SK-N-SH (cell line): ENCODE data around the gene CYREN. TPM values are rescaled to one million over a fixed set of nuclear protein-coding genes. Genes with fewer than 3 reads are reported as not detected.

Source experiments
- CTCF ChIA-PET: fragments of 300-600, 350-600 bp; formaldehyde crosslinking; extraction: SDS; loops from one replicate; lab custom pipeline; 2021; lab: Yijun Ruan, JAX
- POLR2A ChIA-PET: fragments of 350-600 bp; sonication (Branson Sonifier 250); formaldehyde crosslinking; extraction: SDS; loops from one replicate; lab custom pipeline; 2020; ENCODE audit warnings: antibody characterized with exemption, inconsistent platforms; lab: Yijun Ruan, JAX
- DNase-seq: peaks from one replicate; pipeline ENCODE4 v3.0.0; 2012
- H2AFZ ChIP-seq: fragments of 200-600 bp; sonication (generic); 2 replicates; pipeline ENCODE4 v1.8.1; 2016; ENCODE audit warnings: antibody characterized with exemption, mild to moderate bottlenecking, low read depth
- H3F3A ChIP-seq: fragments of 200-600 bp; sonication (generic); replicated peaks from 2 replicates; pipeline ENCODE3; 2016; ENCODE audit warnings: antibody characterized with exemption, mild to moderate bottlenecking; ENCODE audit not compliant: insufficient read depth
- H3K27ac ChIP-seq, 2 experiments: fragments of 200-500 bp in 1 of 2; fragments of 200-600 bp in 1 of 2; sonication (Bioruptor generic) in 1 of 2; sonication (generic), shearing (Covaris generic) in 1 of 2; 2 replicates each; pipeline versions ENCODE4 v1.5.1 to v1.6.1; 2014 to 2016; ENCODE audit warnings: low read depth in 2 of 2, inconsistent platforms in 1 of 2, low read length in 1 of 2, mild to moderate bottlenecking in 1 of 2, mixed read lengths in 1 of 2
- H3K27me3 ChIP-seq: fragments of 200-600 bp; sonication (generic), shearing (Covaris generic); 2 replicates; pipeline ENCODE4 v1.6.1; 2016; ENCODE audit warnings: mixed run types; ENCODE audit not compliant: insufficient read depth
- H3K36me3 ChIP-seq, 2 experiments: fragments of 200-500 bp in 1 of 2; fragments of 200-600 bp in 1 of 2; sonication (Bioruptor generic) in 1 of 2; sonication (generic) in 1 of 2; replicated peaks in 1 of 2; 2 replicates each; pipeline versions ENCODE3 to v1.5.1; 2014 to 2016; ENCODE audit warnings: low read length in 1 of 2, mild to moderate bottlenecking in 1 of 2; ENCODE audit not compliant: insufficient read depth in 2 of 2, control insufficient read depth in 1 of 2
- H3K4me1 ChIP-seq, 2 experiments: fragments of 200-500 bp in 1 of 2; fragments of 200-600 bp in 1 of 2; sonication (Bioruptor generic) in 1 of 2; sonication (generic), shearing (Covaris generic) in 1 of 2; 2 replicates each; pipeline versions ENCODE4 v1.5.1 to v1.6.1; 2014 to 2016; ENCODE audit warnings: low read depth in 1 of 2, low read length in 1 of 2, mixed run types in 1 of 2; ENCODE audit not compliant: insufficient read depth in 2 of 2, control insufficient read depth in 1 of 2
- H3K4me2 ChIP-seq: fragments of 200-600 bp; sonication (generic), shearing (Covaris generic); 2 replicates; pipeline ENCODE4 v1.6.1; 2017; ENCODE audit warnings: mixed run types
- H3K4me3 ChIP-seq, 2 experiments: fragments of 200-500 bp in 1 of 2; fragments of 200-600 bp in 1 of 2; sonication (Bioruptor generic) in 1 of 2; sonication (generic), shearing (Covaris generic) in 1 of 2; 2 replicates each; pipeline versions ENCODE4 v1.5.1 to v1.8.1; 2014 to 2016; ENCODE audit warnings: low read depth in 2 of 2, inconsistent platforms in 1 of 2, low read length in 1 of 2, mild to moderate bottlenecking in 1 of 2, mixed read lengths in 1 of 2, moderate library complexity in 1 of 2
- H3K79me2 ChIP-seq: fragments of 200-600 bp; sonication (generic); 2 replicates; pipeline ENCODE4 v1.8.1; 2017; ENCODE audit warnings: mild to moderate bottlenecking; ENCODE audit not compliant: insufficient read depth
- H3K9ac ChIP-seq: fragments of 200-600 bp; sonication (generic); 2 replicates; pipeline ENCODE4 v1.6.1; 2017; ENCODE audit warnings: mixed run types
- H3K9me2 ChIP-seq: fragments of 200-600 bp; sonication (generic); 2 replicates; pipeline ENCODE4 v1.6.1; 2017; ENCODE audit warnings: mixed run types
- H3K9me3 ChIP-seq: fragments of 200-600 bp; sonication (generic); 2 replicates; pipeline ENCODE4 v1.6.1; 2017; ENCODE audit warnings: mixed run types, mild to moderate bottlenecking, moderate library complexity
- H4K20me1 ChIP-seq: fragments of 200-600 bp; sonication (generic); 2 replicates; pipeline ENCODE4 v1.6.1; 2017; ENCODE audit warnings: mild to moderate bottlenecking, mixed run types; ENCODE audit not compliant: insufficient read depth
- CHD2 ChIP-seq: fragments of 150-350 bp; IDR thresholded peaks from 2 replicates; pipeline ENCODE4 v1.6.1; 2018; ENCODE audit warnings: low read length; ENCODE audit not compliant: partially characterized antibody
- ELF1 ChIP-seq: IDR thresholded peaks from 2 replicates; pipeline ENCODE4 v1.4.0; 2012
- EP300 ChIP-seq, 2 experiments: IDR thresholded peaks; 2 replicates each; pipeline versions ENCODE4 v1.4.0 to v1.6.1; 2012; ENCODE audit warnings: borderline replicate concordance in 1 of 2, low read depth in 1 of 2, low read length in 1 of 2
- EZH2phosphoT487 ChIP-seq: fragments of 200-600 bp; sonication (generic); IDR thresholded peaks from 2 replicates; pipeline ENCODE4 v1.6.1; 2017; ENCODE audit warnings: low read depth, mixed run types, mild to moderate bottlenecking, antibody characterized with exemption, moderate library complexity, borderline replicate concordance
- FOSL2 ChIP-seq: IDR thresholded peaks from 2 replicates; pipeline ENCODE4 v1.4.0; 2012; ENCODE audit warnings: low read depth, mild to moderate bottlenecking, moderate library complexity, borderline replicate concordance
- FOXJ3 ChIP-seq: sonication (generic); formaldehyde crosslinking; IDR thresholded peaks from 2 replicates; pipeline ENCODE4 v1.5.1; 2020; ENCODE audit warnings: mild to moderate bottlenecking, missing genetic modification reagents
- FOXM1 ChIP-seq: IDR thresholded peaks from 2 replicates; pipeline ENCODE4 v1.4.0; 2012; ENCODE audit warnings: low read depth, mild to moderate bottlenecking
- GABPA ChIP-seq: IDR thresholded peaks from 2 replicates; pipeline ENCODE4 v1.4.0; 2012; ENCODE audit warnings: low read depth, mild to moderate bottlenecking
- GATA2 ChIP-seq: sonication (generic); formaldehyde crosslinking; IDR thresholded peaks from 2 replicates; pipeline ENCODE4 v1.5.0; 2020; ENCODE audit warnings: mild to moderate bottlenecking, missing genetic modification reagents
- NFIC ChIP-seq: IDR thresholded peaks from 2 replicates; pipeline ENCODE4 v1.4.0; 2012; ENCODE audit warnings: borderline replicate concordance
- NRF1 ChIP-seq: IDR thresholded peaks from 2 replicates; pipeline ENCODE4 v1.6.1; 2012; ENCODE audit warnings: low read depth, mild to moderate bottlenecking, low read length
- POLR2AphosphoS5 ChIP-seq: IDR thresholded peaks from 2 replicates; pipeline ENCODE4 v1.6.1; 2012; ENCODE audit warnings: low read depth, low read length
- REST ChIP-seq: IDR thresholded peaks from 2 replicates; pipeline ENCODE4 v1.6.1; 2012; ENCODE audit warnings: mild to moderate bottlenecking, low read depth, low read length, moderate library complexity
- RXRA ChIP-seq: IDR thresholded peaks from 2 replicates; pipeline ENCODE4 v1.4.0; 2012; ENCODE audit warnings: low read depth, mild to moderate bottlenecking, borderline replicate concordance
- TAF1 ChIP-seq: IDR thresholded peaks from 2 replicates; pipeline ENCODE4 v1.6.1; 2012; ENCODE audit warnings: low read depth, mild to moderate bottlenecking, low read length, moderate library complexity, borderline replicate concordance
- TCF12 ChIP-seq: IDR thresholded peaks from 2 replicates; pipeline ENCODE4 v1.4.0; 2012
- TEAD4 ChIP-seq: IDR thresholded peaks from 2 replicates; pipeline ENCODE4 v1.4.0; 2012; ENCODE audit warnings: mild to moderate bottlenecking, borderline replicate concordance; ENCODE audit not compliant: insufficient read depth
- USF2 ChIP-seq: fragments of 150-350 bp; IDR thresholded peaks from 2 replicates; pipeline ENCODE4 v1.6.1; 2017; ENCODE audit warnings: antibody characterized with exemption, low read length, low read depth, borderline replicate concordance
- ZBTB33 ChIP-seq: IDR thresholded peaks from 2 replicates; pipeline ENCODE4 v1.4.0; 2012; ENCODE audit warnings: low read depth, borderline replicate concordance
- WGBS: methylation state at CpG from one replicate; pipeline ENCODE4 v1.1.6; 2017; ENCODE audit warnings: low lambda C conversion rate; 5-methylcytosine and 5-hydroxymethylcytosine counted together
- polyA plus RNA-seq, 3 experiments: library from polyadenylated mRNA; depleted of rRNA; stranded (reverse); fragments of >200 nt; gene quantifications; 2 replicates each; pipeline ENCODE4 v1.2.3, GENCODE V29; 2012
- TF ChIP-seq, protein P1 (sequence below): IDR thresholded peaks from 2 replicates; pipeline ENCODE4 v1.4.0; 2012; ENCODE audit warnings: low read depth

CYREN gene
- polyA plus RNA-seq, 1 of the 3 experiments (the other 2 are of a cell fraction), result 53.4 TPM

- Histone ChIP-seq H3K9ac (no peak overlapping the region), H3F3A (no peaks in the 10 kb centered on the region), H3K4me3 (no peak overlapping the region), H3K79me2 (no peaks in the 10 kb centered on the region), H4K20me1 (no peaks in the 10 kb centered on the region), H3K36me3 (peaks cover 4 to 33% of the 10 kb centered on the region in 2 experiments), H3K4me1 (peaks cover 0 to 13% of the 10 kb centered on the region in 2 experiments; a peak in 2 of 4 replicates), H2AFZ (no peak overlapping the region), H3K9me3 (no peaks in the 10 kb centered on the region), H3K27me3 (no peaks in the 10 kb centered on the region), H3K9me2 (no peaks in the 10 kb centered on the region), H3K27ac (no peak overlapping the region), H3K4me2 (no peak overlapping the region)
- TF ChIP-seq FOXM1 (no peak), CHD2 (no peak), TEAD4 (no peak), EZH2phosphoT487 (no peak), ZBTB33 (no peak), FOSL2 (no peak), GATA2 (CRISPR knock-in tag) (no peak), RXRA (no peak), GABPA (no peak), POLR2AphosphoS5 (no peak), ELF1 (no peak), NRF1 (no peak), NFIC (no peak), TCF12 (no peak), FOXJ3 (no peak), USF2 (no peak)
- TF ChIP-seq, protein P1, sequence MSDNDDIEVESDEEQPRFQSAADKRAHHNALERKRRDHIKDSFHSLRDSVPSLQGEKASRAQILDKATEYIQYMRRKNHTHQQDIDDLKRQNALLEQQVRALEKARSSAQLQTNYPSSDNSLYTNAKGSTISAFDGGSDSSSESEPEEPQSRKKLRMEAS, result no peak
- POLR2A ChIA-PET, result no interaction called here
- CTCF ChIA-PET, result interaction anchor here (1.0 to 1.3 kb wide), 3 partner anchors 11 to 34 kb away, joined by 3 to 4 read pairs (median 3); partner anchors contain the start of gene CYREN
- no peak for DNase-seq
- 89% methylated on average over 5 of the region's 5 CpGs for WGBS
Measured at GRCh38 chr7:135204876-135205275, 34.4 kb upstream of the CYREN start.

DNA sequence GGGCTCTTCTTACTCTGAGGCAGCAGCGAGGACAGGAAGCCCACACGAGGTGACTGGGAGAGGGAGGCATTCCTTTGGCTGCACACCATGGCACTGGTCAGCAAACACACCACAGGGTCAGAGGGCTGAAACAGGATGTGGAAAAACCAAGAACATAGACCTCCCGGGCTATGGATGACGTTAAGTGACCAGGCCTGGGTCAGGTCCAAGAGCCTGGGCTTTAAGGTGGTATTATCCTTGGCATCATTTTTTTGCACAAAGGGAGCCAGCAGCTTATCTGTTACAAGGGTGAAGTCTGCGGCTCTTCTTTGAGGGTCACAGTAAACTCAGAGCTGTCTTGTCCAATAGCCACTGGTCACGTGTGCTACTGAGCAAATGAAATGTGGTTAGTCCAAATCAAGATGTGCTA, 33.8 kb upstream of the CYREN start:
- H3K27ac ChIP-seq, result no peak overlapping the region
- no peaks in the 10 kb centered on the region for H3K9me3 ChIP-seq
- H3K4me1 ChIP-seq, result peaks cover 0 to 13% of the 10 kb centered on the region in 2 experiments; a peak in 2 of 4 replicates
- CTCF ChIA-PET, result interaction anchor here (0.8 to 1.3 kb wide), 3 partner anchors 11 to 35 kb away, joined by 3 to 4 read pairs (median 3); partner anchors contain the start of gene CYREN
- no peak for DNase-seq
- 92% methylated on average over 6 of the region's 6 CpGs for WGBS
- H3K9ac ChIP-seq, result no peak overlapping the region
- no peaks in the 10 kb centered on the region for H3K79me2 ChIP-seq
- H3K9me2 ChIP-seq, result no peaks in the 10 kb centered on the region
- no peaks in the 10 kb centered on the region for H3K27me3 ChIP-seq
- H3K4me3 ChIP-seq, result no peak overlapping the region
- POLR2A ChIA-PET, result no interaction called here
- no peak overlapping the region for H2AFZ ChIP-seq
- H3K36me3 ChIP-seq, result peaks cover 4 to 38% of the 10 kb centered on the region in 2 experiments
- no peaks in the 10 kb centered on the region for H4K20me1 ChIP-seq
- H3K4me2 ChIP-seq, result no peak overlapping the region
- H3F3A ChIP-seq, result no peaks in the 10 kb centered on the region
- TF ChIP-seq REST (no peak), RXRA (no peak), TAF1 (no peak), EP300 (IDR thresholded peaks at IDR 0.05; ENCODE audit: borderline replicate concordance in 1 of 2, low read depth in 1 of 2, low read length in 1 of 2) (no peak), TEAD4 (no peak), ZBTB33 (no peak)
